Measurements from ENCODE around the gene PTGR2.

GRCh38 chr14:73851567-73852382 is at the start of gene PTGR2:
- TF ChIP-seq CTCF (IDR thresholded peaks at IDR 0.05; ENCODE audit: low read depth, low read length) (no peak), EZH2phosphoT487 (IDR thresholded peaks at IDR 0.05; ENCODE audit: low read depth) (no peak)
